ENCODE data around the gene IQGAP2.

DNA sequence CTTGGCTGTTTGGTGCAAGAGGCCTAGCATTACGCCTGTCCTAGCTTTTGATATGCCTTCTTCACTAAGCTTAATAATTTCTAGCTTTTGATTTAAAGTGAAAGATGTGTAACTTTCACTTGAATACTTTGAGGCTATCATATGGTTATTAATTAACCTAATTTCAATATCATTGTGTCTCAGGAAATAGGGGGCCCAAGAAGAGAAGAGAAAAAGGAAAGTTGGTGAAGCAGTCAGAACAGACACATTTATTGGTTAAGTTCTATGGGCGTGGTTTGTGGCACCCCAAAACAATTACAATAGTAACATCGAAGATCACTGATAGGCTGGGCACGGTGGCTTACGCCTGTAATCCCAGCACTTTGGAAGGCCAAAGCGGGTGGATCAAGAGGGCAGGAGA lies 261.0 kb downstream of the IQGAP2 start:
- TF ChIP-seq TRIM28 (IDR thresholded peaks at IDR 0.05): no peak
- TF ChIP-seq, protein P1, sequence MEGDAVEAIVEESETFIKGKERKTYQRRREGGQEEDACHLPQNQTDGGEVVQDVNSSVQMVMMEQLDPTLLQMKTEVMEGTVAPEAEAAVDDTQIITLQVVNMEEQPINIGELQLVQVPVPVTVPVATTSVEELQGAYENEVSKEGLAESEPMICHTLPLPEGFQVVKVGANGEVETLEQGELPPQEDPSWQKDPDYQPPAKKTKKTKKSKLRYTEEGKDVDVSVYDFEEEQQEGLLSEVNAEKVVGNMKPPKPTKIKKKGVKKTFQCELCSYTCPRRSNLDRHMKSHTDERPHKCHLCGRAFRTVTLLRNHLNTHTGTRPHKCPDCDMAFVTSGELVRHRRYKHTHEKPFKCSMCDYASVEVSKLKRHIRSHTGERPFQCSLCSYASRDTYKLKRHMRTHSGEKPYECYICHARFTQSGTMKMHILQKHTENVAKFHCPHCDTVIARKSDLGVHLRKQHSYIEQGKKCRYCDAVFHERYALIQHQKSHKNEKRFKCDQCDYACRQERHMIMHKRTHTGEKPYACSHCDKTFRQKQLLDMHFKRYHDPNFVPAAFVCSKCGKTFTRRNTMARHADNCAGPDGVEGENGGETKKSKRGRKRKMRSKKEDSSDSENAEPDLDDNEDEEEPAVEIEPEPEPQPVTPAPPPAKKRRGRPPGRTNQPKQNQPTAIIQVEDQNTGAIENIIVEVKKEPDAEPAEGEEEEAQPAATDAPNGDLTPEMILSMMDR (IDR thresholded peaks at IDR 0.05 in 2 of 3, conservative IDR thresholded peaks at IDR 0.05 in 1 of 3; ENCODE audit: insufficient read depth in 2 of 3, low read depth in 1 of 3, low read length in 3 of 3): no peak
